HL-60 (cell line): ENCODE results near the gene FBXO11.

Experiments
- CTCF ChIP-seq: IDR thresholded peaks from one replicate; pipeline ENCODE4 v1.5.1; 2011; ENCODE audit warnings: low read length, control low read depth, inconsistent platforms; ENCODE audit not compliant: insufficient read depth
- GABPA ChIP-seq: IDR thresholded peaks from 2 replicates; pipeline ENCODE4 v1.6.1; 2012; ENCODE audit warnings: low read depth
- POLR2AphosphoS5 ChIP-seq: IDR thresholded peaks from 2 replicates; pipeline ENCODE4 v1.6.1; 2012; ENCODE audit warnings: low read depth
- TF ChIP-seq, protein P1 (sequence below): IDR thresholded peaks from 2 replicates; pipeline ENCODE4 v1.6.1; 2012; ENCODE audit warnings: low read depth; ENCODE audit not compliant: insufficient replicate concordance

- no peak for TF ChIP-seq CTCF
- TF ChIP-seq POLR2AphosphoS5 = no peak
- TF ChIP-seq, protein P1, sequence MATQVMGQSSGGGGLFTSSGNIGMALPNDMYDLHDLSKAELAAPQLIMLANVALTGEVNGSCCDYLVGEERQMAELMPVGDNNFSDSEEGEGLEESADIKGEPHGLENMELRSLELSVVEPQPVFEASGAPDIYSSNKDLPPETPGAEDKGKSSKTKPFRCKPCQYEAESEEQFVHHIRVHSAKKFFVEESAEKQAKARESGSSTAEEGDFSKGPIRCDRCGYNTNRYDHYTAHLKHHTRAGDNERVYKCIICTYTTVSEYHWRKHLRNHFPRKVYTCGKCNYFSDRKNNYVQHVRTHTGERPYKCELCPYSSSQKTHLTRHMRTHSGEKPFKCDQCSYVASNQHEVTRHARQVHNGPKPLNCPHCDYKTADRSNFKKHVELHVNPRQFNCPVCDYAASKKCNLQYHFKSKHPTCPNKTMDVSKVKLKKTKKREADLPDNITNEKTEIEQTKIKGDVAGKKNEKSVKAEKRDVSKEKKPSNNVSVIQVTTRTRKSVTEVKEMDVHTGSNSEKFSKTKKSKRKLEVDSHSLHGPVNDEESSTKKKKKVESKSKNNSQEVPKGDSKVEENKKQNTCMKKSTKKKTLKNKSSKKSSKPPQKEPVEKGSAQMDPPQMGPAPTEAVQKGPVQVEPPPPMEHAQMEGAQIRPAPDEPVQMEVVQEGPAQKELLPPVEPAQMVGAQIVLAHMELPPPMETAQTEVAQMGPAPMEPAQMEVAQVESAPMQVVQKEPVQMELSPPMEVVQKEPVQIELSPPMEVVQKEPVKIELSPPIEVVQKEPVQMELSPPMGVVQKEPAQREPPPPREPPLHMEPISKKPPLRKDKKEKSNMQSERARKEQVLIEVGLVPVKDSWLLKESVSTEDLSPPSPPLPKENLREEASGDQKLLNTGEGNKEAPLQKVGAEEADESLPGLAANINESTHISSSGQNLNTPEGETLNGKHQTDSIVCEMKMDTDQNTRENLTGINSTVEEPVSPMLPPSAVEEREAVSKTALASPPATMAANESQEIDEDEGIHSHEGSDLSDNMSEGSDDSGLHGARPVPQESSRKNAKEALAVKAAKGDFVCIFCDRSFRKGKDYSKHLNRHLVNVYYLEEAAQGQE = no peak
- TF ChIP-seq GABPA = no peak
Observed at GRCh38 chr2:47946593-47946992, 40.3 kb upstream of the FBXO11 start.
